ENCODE measurements around the gene ICA1. TPM values are rescaled to one million over a fixed set of nuclear protein-coding genes. Genes with fewer than 3 reads are reported as not detected.

ICA1 gene
- total RNA-seq, 4 donors from 2014 or later = 4.1 to 7.4 (median 5.8) TPM

DNA sequence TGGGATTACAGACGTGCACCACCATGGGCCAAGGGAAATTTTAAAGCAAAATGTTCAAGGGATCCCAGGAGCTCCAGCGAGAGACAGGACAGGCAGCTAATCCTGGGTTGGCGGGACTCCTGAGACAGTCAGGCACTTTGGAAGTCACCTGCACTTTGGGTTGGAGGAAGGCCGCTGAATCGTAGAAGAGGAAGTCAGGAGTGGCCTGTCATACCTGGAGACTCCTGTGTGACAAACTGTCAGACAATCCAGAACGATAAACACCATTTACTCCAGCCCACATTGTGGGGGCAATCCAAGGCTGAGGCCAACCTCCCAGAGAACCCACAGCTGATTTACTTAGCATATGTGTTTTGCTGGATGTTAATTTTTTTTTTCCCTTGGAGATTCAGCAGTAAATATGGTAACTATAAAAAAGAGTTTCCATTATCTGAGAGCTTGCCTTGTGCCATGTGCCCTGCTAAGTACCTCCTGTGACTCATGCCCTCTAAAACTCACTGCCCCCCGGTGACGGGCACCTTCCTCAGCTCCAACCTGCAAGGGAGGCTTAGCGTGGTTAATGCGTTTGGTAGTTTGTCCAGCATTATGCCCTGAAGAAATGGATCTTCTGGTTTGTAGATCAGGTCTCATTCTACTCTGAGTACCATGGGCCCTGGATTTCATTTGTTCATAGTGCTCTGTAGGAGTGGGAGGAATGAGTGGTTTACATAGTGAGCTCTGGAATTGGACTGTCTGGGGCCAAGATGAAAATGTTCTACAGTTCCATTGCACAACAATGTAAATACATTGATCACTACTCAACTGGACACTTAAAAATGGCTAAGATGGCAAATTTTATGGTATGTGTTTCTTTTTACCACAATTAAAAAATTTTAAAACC, 50.9 kb downstream of the ICA1 start:
- Histone ChIP-seq H3K4me3 (no peak overlapping the region), H3K9me3 (no peaks in the 10 kb centered on the region), H3K36me3 (peaks cover 0 to 9% (median 0%) of the 10 kb centered on the region in 4 donors), H3K27me3 (no peaks in the 10 kb centered on the region), H3K27ac (replicated peaks in 1 of 4) (no peak overlapping the region), H3K4me1 (peaks cover 17 to 20% (median 18%) of the 10 kb centered on the region in 4 donors)
- no peak for DNase-seq (ENCODE audit: extremely low spot score)
- intact Hi-C loops (cut with DNase I) = loop anchor here (10.0 kb wide), 1 partner anchor 1106 kb away; no protein-coding TSS in a partner anchor
- no peak for TF ChIP-seq POLR2A (IDR thresholded peaks at IDR 0.05; ENCODE audit: low read depth)
- TF ChIP-seq POLR2AphosphoS5 (IDR thresholded peaks at IDR 0.05) = no peak
- TF ChIP-seq, protein P1, sequence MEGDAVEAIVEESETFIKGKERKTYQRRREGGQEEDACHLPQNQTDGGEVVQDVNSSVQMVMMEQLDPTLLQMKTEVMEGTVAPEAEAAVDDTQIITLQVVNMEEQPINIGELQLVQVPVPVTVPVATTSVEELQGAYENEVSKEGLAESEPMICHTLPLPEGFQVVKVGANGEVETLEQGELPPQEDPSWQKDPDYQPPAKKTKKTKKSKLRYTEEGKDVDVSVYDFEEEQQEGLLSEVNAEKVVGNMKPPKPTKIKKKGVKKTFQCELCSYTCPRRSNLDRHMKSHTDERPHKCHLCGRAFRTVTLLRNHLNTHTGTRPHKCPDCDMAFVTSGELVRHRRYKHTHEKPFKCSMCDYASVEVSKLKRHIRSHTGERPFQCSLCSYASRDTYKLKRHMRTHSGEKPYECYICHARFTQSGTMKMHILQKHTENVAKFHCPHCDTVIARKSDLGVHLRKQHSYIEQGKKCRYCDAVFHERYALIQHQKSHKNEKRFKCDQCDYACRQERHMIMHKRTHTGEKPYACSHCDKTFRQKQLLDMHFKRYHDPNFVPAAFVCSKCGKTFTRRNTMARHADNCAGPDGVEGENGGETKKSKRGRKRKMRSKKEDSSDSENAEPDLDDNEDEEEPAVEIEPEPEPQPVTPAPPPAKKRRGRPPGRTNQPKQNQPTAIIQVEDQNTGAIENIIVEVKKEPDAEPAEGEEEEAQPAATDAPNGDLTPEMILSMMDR (IDR thresholded peaks at IDR 0.05) = no peak
- TF ChIP-seq EP300 (IDR thresholded peaks at IDR 0.05) = no peak
- 90% methylated on average over 10 of the region's 10 CpGs for WGBS

DNA sequence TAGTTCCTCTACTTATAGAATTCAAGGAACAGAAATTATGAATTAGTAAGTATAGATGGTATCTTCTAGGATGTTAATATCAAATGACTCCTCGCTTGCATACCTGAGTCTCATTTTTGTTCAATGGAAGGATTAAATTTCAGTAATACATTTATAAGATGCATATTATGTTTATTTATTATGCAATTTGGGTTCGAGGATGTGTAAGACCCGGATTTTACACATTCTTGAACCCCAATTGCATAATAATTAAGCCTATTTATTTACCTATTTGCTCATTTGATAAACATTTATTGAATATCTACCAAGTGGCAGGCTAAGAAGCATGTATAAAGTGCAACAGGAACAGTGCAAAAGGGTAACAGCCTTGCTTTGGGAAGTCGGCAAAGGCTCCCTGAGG, 52.6 kb downstream of the ICA1 start:
- Histone ChIP-seq H3K9me3 (no peaks in the 10 kb centered on the region), H3K27me3 (no peaks in the 10 kb centered on the region), H3K36me3 (no peaks in the 10 kb centered on the region), H3K4me1 (peaks cover 7 to 20% (median 9%) of the 10 kb centered on the region in 4 donors), H3K4me3 (no peak overlapping the region), H3K27ac (replicated peaks in 1 of 4) (no peak overlapping the region)
- TF ChIP-seq POLR2AphosphoS5 (IDR thresholded peaks at IDR 0.05) = no peak
- TF ChIP-seq, protein P1 (IDR thresholded peaks at IDR 0.05) = no peak
- no peak for TF ChIP-seq EP300 (IDR thresholded peaks at IDR 0.05)
- TF ChIP-seq POLR2A (IDR thresholded peaks at IDR 0.05; ENCODE audit: low read depth) = no peak
- no peak for DNase-seq (ENCODE audit: extremely low spot score)
- 88% methylated on average over 4 of the region's 4 CpGs for WGBS
- intact Hi-C loops (cut with DNase I) = no loop called here

DNA sequence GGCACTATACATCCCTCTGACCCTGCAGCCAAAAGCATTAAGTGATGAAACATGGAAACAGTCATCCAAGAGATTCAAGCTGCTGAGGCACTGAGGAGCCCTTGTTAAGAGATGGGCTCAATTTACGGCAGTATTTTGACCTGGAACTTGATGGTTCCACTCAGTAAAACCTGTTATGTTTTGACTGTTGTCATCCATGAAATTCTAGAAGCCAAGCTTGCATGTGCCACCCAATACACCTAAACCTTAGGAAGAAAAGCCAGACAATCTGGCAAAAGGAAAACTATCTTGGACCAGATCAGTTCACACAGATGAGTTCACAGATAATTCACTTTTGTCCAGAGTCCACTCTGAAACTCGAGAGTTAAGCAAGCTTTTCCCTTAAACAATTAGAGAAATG, 53.2 kb downstream of the ICA1 start:
- Histone ChIP-seq H3K27ac (replicated peaks in 1 of 4) (no peak overlapping the region), H3K4me1 (peaks cover 2 to 20% (median 3%) of the 10 kb centered on the region in 4 donors), H3K36me3 (no peaks in the 10 kb centered on the region), H3K4me3 (no peak overlapping the region), H3K27me3 (no peaks in the 10 kb centered on the region), H3K9me3 (no peaks in the 10 kb centered on the region)
- no peak for DNase-seq (ENCODE audit: extremely low spot score)
- TF ChIP-seq POLR2A (IDR thresholded peaks at IDR 0.05; ENCODE audit: low read depth) = no peak
- TF ChIP-seq, protein P1 (IDR thresholded peaks at IDR 0.05) = no peak
- no peak for TF ChIP-seq EP300 (IDR thresholded peaks at IDR 0.05)
- no peak for TF ChIP-seq POLR2AphosphoS5 (IDR thresholded peaks at IDR 0.05)
- intact Hi-C loops (cut with DNase I) = no loop called here
- 72% methylated on average over 2 of the region's 2 CpGs for WGBS

DNA sequence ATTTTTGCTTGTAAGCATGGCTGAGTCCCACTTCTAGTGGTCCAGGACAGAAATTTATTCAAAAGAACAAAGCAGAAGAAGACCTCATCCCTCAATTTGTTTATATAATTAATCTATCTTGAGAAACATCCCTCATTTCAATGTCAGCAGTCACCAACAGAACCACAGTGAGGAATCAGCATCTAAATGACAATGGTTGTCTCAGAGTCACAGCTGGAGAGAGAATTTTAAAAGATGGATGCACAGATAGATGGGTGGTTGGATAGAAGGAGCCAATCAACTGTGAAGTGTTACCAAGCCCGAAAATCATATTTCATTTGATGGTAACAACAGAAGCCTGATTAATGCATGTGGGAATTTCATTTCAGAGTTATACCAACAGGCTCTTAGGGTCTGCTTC, 55.0 kb downstream of the ICA1 start:
- intact Hi-C loops (cut with DNase I) = no loop called here
- Histone ChIP-seq H3K9me3 (no peaks in the 10 kb centered on the region), H3K4me1 (peaks cover 0 to 16% (median 2%) of the 10 kb centered on the region in 4 donors), H3K27me3 (no peaks in the 10 kb centered on the region), H3K36me3 (no peaks in the 10 kb centered on the region), H3K4me3 (no peak overlapping the region), H3K27ac (replicated peaks in 1 of 4) (no peak overlapping the region)
- DNase-seq (ENCODE audit: extremely low spot score) = peak; percentile 4
- WGBS = 96% methylated on average over 1 of the region's 1 CpG
- no peak for TF ChIP-seq EP300 (IDR thresholded peaks at IDR 0.05)
- TF ChIP-seq POLR2A (IDR thresholded peaks at IDR 0.05; ENCODE audit: low read depth) = no peak
- TF ChIP-seq POLR2AphosphoS5 (IDR thresholded peaks at IDR 0.05) = no peak
- TF ChIP-seq, protein P1 (IDR thresholded peaks at IDR 0.05) = no peak

All from esophagus muscularis mucosa (tissue), 4 donors.